ENCODE results near the gene BTN2A1.

The BTN2A1 gene

GRCh38 chr6:26468829-26469228 lies 11.1 kb downstream of the BTN2A1 start:
- no peak for DNase-seq (ENCODE audit: low read depth in 2 of 2)

GRCh38 chr6:26470643-26471042 lies 12.9 kb downstream of the BTN2A1 start:
- no peak for DNase-seq (ENCODE audit: low read depth in 2 of 2)

- DNase-seq (ENCODE audit: low read depth in 2 of 2), result no peak
Measured at GRCh38 chr6:26471970-26472369, 14.2 kb downstream of the BTN2A1 start.

- DNase-seq (ENCODE audit: low read depth in 2 of 2), result no peak
Measured at GRCh38 chr6:26472549-26473290, 15.0 kb downstream of the BTN2A1 start.

GRCh38 chr6:26473429-26473757 lies 15.6 kb downstream of the BTN2A1 start:
- no peak for DNase-seq (ENCODE audit: low read depth in 2 of 2)

- DNase-seq (ENCODE audit: low read depth in 2 of 2), result peak; percentile 92 to 93
Measured at GRCh38 chr6:26473758-26474438, 16.1 kb downstream of the BTN2A1 start.

GRCh38 chr6:26474439-26474881 lies 16.7 kb downstream of the BTN2A1 start:
- DNase-seq (ENCODE audit: low read depth in 2 of 2), result no peak

GRCh38 chr6:26475823-26476729 lies 18.3 kb downstream of the BTN2A1 start:
- DNase-seq (ENCODE audit: low read depth in 2 of 2), result no peak

GRCh38 chr6:26476896-26477295 lies 19.1 kb downstream of the BTN2A1 start:
- no peak for DNase-seq (ENCODE audit: low read depth in 2 of 2)

- no peak for DNase-seq (ENCODE audit: low read depth in 2 of 2)
Measured at GRCh38 chr6:26477426-26477825, 19.7 kb downstream of the BTN2A1 start.

- no peak for DNase-seq (ENCODE audit: low read depth in 2 of 2)
Measured at GRCh38 chr6:26478100-26478984, 20.6 kb downstream of the BTN2A1 start.

- DNase-seq (ENCODE audit: low read depth in 2 of 2), result no peak
Measured at GRCh38 chr6:26478985-26479278, 21.2 kb downstream of the BTN2A1 start.

GRCh38 chr6:26482338-26482737 lies 24.6 kb downstream of the BTN2A1 start:
- no peak for DNase-seq (ENCODE audit: low read depth in 2 of 2)

GRCh38 chr6:26483727-26484126 lies 26.0 kb downstream of the BTN2A1 start:
- no peak for DNase-seq (ENCODE audit: low read depth in 2 of 2)

- DNase-seq (ENCODE audit: low read depth in 2 of 2), result no peak
Measured at GRCh38 chr6:26484161-26484560, 26.4 kb downstream of the BTN2A1 start.

- no peak for DNase-seq (ENCODE audit: low read depth in 2 of 2)
Measured at GRCh38 chr6:26485112-26485780, 27.5 kb downstream of the BTN2A1 start.

GRCh38 chr6:26486358-26486757 lies 28.6 kb downstream of the BTN2A1 start:
- no peak for DNase-seq (ENCODE audit: low read depth in 2 of 2)

GRCh38 chr6:26487466-26487865 lies 29.7 kb downstream of the BTN2A1 start:
- no peak for DNase-seq (ENCODE audit: low read depth in 2 of 2)

GRCh38 chr6:26489996-26490964 lies 32.5 kb downstream of the BTN2A1 start:
- DNase-seq (ENCODE audit: low read depth in 2 of 2), result no peak

GRCh38 chr6:26491604-26492003 lies 33.8 kb downstream of the BTN2A1 start:
- no peak for DNase-seq (ENCODE audit: low read depth in 2 of 2)
